GM19239 (cell line): Measurements from ENCODE around the gene PDLIM1.

Source experiments
- DNase-seq: peaks from one replicate; pipeline ENCODE4 v3.0.0; 2011; ENCODE audit warnings: low spot score; ENCODE audit not compliant: insufficient read length
- FAIRE-seq: peaks from 2 replicates; lab custom pipeline; 2011; peaks lifted over from hg19 to GRCh38; lab: Jason Lieb, UNC

The PDLIM1 gene

GRCh38 chr10:95290461-95291364 is at the start of gene PDLIM1:
TSS of gene PDLIM1 (minus strand) at chr10:95291003. CDS start at chr10:95290915, 88 bp downstream.
- DNase-seq, result peak; percentile 65
- FAIRE-seq, result no peak

- FAIRE-seq (no peak), DNase-seq (no peak)
These were observed 49.1 kb upstream of the PDLIM1 start for GRCh38 chr10:95339863-95340262.

GRCh38 chr10:95337423-95338160 is 46.8 kb upstream of the PDLIM1 start:
- DNase-seq (no peak), FAIRE-seq (no peak)

- FAIRE-seq, result no peak
- DNase-seq, result no peak
These were observed 45.9 kb upstream of the PDLIM1 start for GRCh38 chr10:95336702-95337101.

- DNase-seq (no peak), FAIRE-seq (no peak)
These were observed 45.3 kb upstream of the PDLIM1 start for GRCh38 chr10:95335933-95336699.

- FAIRE-seq (no peak), DNase-seq (no peak)
These were observed 44.0 kb upstream of the PDLIM1 start for GRCh38 chr10:95334805-95335144.

GRCh38 chr10:95333997-95334804 is 43.4 kb upstream of the PDLIM1 start:
- DNase-seq, result no peak
- FAIRE-seq, result no peak

- FAIRE-seq, result no peak
- no peak for DNase-seq
These were observed 42.0 kb upstream of the PDLIM1 start for GRCh38 chr10:95332666-95333249.

GRCh38 chr10:95331596-95332130 is 40.9 kb upstream of the PDLIM1 start:
- DNase-seq (no peak), FAIRE-seq (no peak)

- no peak for FAIRE-seq
- DNase-seq, result no peak
These were observed 40.2 kb upstream of the PDLIM1 start for GRCh38 chr10:95330966-95331453.

- DNase-seq (no peak), FAIRE-seq (no peak)
These were observed 38.5 kb upstream of the PDLIM1 start for GRCh38 chr10:95329296-95329695.

GRCh38 chr10:95328013-95328412 is 37.2 kb upstream of the PDLIM1 start:
- DNase-seq, result no peak
- FAIRE-seq, result no peak

GRCh38 chr10:95327367-95327766 is 36.6 kb upstream of the PDLIM1 start:
- no peak for DNase-seq

GRCh38 chr10:95326396-95326795 is 35.6 kb upstream of the PDLIM1 start:
- DNase-seq, result no peak
- no peak for FAIRE-seq

More at GRCh38 chr10:95327367-95327766, 36.6 kb upstream of the PDLIM1 start:
- FAIRE-seq, result no peak

- FAIRE-seq (no peak), DNase-seq (no peak)
These were observed 35.1 kb upstream of the PDLIM1 start for GRCh38 chr10:95325863-95326262.

- no peak for DNase-seq
- FAIRE-seq, result no peak
These were observed 33.8 kb upstream of the PDLIM1 start for GRCh38 chr10:95324436-95325268.

GRCh38 chr10:95321554-95322301 is 30.9 kb upstream of the PDLIM1 start:
- no peak for DNase-seq
- FAIRE-seq, result no peak
